ENCODE data around the gene CDC7.
"Not testable (repeated sequence)": the region's sequence is repeated elsewhere in the genome, so short reads cannot be mapped to it uniquely, and the experiment has no call there.

The CDC7 gene

GRCh38 chr1:91511386-91511785, 10.7 kb downstream of the CDC7 start:
- no peak for DNase-seq (ENCODE audit: low read depth)

GRCh38 chr1:91513160-91513559, 12.5 kb downstream of the CDC7 start:
- no peak for DNase-seq (ENCODE audit: low read depth)

DNA sequence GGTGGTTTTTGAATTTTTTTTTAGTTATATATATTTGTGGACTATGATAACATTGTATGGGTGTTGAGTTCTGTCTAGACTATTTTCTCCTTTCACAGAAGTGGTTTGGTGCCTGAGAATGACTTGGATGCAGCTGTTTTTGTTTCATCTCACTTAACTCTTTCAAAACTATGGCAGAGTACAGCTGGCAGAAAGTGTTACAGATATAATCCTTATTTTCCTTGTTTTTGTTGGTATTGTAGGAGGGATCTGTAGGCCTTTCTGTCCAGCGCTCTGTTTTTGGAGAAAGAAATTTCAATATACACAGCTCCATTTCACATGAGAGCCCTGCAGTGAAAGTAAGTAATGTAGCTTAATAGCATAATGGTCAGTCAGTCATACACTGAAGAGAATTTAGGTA, 13.1 kb downstream of the CDC7 start:
- DNase-seq (ENCODE audit: low read depth): no peak

GRCh38 chr1:91515994-91516393, 15.3 kb downstream of the CDC7 start:
- DNase-seq (ENCODE audit: low read depth): no peak

DNA sequence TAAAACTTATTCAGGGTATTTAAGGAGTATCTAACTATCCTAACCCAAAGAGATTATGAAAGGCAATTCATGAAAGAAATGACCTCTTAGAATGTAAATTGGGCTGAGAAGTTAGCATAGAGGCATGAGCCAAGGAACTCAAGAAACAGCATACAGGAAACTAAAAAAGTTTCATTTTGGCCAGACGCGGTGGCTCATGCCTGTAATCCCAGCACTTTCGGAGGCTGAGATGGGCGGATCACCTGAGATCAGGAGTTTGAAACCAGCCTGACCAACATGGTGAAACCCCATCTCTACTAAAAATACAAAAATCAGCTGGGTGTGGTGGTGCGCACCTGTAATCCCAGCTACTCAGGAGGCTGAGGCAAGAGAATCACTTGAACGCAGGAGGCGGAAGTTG, 16.0 kb downstream of the CDC7 start:
- DNase-seq (ENCODE audit: low read depth): not testable (repeated sequence)

GRCh38 chr1:91519167-91519566, 18.5 kb downstream of the CDC7 start:
- DNase-seq (ENCODE audit: low read depth): not testable (repeated sequence)

DNA sequence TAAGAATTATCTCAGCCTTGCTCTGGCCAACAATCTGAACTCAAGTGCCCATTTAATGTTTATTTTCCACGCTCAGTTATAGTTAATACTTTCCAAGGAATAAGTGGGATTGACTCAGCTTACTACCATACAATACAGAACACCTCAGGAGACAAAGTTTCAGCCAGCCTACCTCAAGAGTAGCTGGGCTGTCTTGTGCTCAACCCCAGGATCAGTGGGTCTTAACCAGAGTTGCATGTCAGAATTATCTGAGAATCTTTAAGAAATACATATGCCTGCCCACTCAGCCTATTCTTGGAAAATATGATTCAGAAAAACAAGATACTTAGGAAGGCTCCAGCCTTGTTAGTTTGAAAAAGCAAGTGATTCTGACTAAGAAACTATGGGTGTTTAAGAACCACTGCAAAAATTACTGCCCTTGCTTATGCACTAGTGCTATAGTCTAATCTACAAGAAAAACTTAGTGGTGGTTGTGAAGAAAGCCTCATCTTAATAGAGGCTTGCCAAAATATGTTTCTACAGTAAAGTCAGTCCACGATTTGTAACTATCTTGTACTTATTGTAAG, 20.4 kb downstream of the CDC7 start:
- DNase-seq (ENCODE audit: low read depth): no peak

- DNase-seq (ENCODE audit: low read depth): peak; percentile 37
Observed at GRCh38 chr1:91523482-91523881, 22.8 kb downstream of the CDC7 start.

- DNase-seq (ENCODE audit: low read depth): no peak
Observed at GRCh38 chr1:91526496-91526895, 25.8 kb downstream of the CDC7 start.

DNA sequence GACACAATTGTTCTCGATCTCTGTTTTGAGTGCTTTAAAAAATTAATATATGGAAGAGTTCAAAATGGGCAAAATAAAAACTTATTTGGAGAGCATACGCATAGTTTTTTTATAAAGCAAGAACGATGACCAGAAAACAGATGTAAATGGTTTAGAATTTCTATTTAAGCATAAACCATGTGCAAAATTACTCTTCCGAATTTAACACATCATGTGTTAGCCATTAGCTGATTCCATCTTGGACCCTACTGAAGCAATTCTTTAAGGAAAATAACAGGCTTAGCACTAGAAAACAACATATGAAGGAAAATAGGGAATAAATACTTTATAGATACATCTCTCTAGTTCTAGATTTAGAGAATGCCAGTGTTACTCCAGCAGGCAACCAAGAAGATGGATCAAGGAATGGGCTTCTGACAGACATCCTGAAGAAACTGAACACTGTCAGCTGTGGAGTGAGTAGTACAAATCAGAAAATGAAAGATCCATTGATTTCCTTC, 26.7 kb downstream of the CDC7 start:
- DNase-seq (ENCODE audit: low read depth): no peak

DNA sequence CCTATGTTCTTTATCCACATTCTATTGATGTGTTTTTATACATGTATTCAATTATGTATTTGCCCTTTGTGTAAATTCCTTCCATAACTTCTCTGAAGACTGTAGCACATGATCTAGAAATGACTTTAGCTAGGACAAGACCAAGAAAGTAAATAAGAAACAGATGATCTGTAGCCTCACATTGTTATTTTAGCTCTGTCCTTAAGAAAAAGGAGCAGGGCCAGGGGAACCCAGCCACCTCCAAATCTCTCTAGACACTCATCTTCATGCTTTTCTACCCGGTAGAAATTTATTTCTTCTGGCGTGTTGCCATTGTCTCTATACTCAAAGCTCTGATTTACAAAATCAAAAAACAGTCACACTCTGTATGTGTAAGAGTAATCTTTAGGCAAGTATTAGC, 27.1 kb downstream of the CDC7 start:
- DNase-seq (ENCODE audit: low read depth): no peak

GRCh38 chr1:91529856-91530255, 29.2 kb downstream of the CDC7 start:
- no peak for DNase-seq (ENCODE audit: low read depth)

DNA sequence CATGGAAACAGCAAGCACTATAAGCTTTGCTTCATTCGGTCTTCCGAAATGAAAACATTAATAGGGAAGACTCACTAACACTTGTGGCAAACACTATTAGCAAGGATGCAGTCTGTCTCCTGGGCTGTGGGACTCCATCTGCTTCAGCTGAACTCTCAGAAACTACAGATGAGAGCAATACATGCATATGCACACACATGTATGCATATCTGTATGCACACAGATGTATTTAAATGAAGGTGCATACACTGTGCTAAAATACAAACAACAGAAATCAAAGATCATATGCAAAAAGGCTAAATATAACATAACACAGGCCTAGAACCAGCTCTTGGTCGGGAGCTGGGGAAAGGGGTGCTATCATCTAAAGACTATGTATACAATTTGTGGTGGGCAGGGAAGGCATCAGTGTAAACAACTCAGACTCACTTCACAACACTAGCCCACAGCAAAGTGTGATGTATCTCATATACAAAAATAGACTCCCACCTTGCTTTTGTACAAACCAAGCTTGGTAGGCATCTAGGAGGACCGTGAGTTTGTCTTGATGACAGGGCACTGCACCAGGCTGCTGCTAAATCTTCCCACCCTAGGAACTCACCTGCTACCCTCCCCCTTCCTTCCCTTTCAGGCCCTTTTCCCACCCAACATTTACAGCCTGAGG, 32.8 kb downstream of the CDC7 start:
- DNase-seq (ENCODE audit: low read depth): no peak

DNA sequence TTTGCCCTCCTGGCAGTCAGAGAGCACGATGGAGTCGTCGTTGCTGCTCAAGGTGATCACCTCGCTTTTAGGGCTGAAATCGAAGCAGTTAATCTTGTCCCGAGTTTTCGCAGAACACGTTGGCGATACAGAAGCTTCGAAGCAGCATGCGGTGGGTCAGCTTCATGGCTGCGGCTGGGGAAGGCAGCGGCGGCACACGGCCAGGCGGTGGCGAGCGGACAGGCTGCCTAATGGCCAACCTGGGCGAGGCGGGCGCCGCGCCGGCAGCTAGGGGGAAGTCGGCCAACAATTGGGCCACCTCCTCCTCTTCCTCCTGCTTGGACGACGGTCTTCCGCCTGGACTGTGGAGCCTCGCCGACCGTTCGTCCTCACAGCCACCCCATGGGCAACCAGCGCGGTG, 34.8 kb downstream of the CDC7 start:
- DNase-seq (ENCODE audit: low read depth): no peak

GRCh38 chr1:91537281-91537986, 36.8 kb downstream of the CDC7 start:
- no peak for DNase-seq (ENCODE audit: low read depth)

GRCh38 chr1:91537987-91538304, 37.3 kb downstream of the CDC7 start:
- DNase-seq (ENCODE audit: low read depth): no peak

DNA sequence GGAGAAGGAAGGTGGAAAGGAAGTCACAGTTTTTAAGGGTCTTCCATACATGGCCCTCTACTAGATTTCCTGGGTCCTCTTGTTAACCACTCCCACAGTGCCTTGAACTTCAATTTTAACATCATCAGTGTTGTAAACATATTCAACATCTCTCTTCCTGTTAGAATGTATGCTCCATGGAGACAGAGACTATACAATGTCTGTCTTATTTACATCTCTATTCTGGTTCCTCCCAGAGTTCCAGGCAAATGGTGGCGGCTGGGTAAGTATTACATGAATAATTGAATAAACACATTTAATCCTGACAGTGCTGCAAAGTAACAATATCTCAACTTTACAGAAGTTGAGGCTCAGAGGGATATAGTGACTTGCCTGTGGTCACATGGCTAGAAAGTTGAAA, 40.3 kb downstream of the CDC7 start:
- no peak for DNase-seq (ENCODE audit: low read depth)

DNA sequence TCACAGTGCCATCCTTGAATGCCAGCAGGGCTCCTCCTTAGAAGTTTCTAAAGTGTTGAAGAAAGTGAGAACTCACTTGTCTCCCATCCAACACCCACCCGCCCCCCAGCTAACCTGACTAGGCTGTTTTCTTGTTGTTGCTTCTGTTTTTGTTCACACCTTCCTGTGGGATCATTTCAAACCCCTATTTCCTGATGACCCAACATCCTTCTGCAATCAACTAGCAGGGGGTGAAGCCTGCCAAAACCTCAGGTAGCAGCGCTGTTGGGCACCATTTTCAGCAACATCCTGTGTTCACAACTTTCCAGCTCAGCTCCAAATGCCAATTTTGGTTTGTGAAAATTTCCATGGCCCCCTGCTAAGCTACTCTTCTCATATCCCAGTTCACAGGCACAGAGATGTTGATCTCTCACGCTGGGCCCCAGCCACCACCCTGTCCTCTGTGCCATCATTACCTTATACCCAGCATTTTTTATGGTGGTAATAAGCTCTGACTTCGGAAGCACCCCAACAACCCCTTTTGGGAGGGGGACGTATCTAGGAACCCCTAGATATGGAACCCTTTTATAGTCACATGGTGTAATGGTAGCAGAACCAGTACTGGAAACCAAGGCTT, 41.4 kb downstream of the CDC7 start:
- no peak for DNase-seq (ENCODE audit: low read depth)

DNA sequence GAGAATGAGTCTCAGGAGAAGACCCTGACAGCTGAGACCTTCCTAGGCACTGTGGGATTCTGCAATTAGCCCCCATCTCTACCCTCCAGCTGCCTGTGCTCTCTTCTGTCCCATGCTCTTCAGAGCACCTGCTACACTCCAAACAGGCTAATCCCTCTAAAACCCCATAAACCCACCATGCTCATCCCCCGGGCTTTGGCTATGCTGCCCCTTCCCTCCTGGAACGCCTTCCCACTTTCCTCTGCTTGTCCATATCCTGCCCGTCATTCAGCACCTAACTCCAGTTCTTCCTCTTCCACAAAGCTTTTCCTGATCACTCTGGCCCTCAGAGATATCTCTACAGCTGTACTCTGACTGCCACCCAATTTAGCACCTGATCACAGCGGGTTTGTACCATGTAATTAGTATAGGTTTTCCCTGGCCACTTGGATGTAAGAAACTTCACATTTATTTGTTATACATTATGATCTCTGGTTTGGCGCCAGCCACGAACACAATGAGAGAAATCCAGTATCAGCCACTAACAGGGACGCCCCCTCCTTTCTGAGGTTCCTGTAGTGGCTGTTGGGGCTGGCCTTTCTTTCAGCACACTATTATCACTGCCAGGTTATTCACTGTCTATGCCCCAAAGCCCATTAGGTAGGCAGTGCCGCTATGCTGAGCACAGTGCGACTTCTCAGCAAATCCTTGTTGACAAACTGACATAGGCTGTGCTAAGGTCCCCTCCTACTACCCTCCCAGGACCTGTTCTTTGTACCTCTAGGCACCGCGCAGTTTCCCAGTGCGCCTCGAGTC, 45.1 kb downstream of the CDC7 start:
- DNase-seq (ENCODE audit: low read depth): no peak

GRCh38 chr1:91546301-91546581, 45.6 kb downstream of the CDC7 start:
- no peak for DNase-seq (ENCODE audit: low read depth)

- DNase-seq (ENCODE audit: low read depth): no peak
Observed at GRCh38 chr1:91546876-91547275, 46.2 kb downstream of the CDC7 start.

- no peak for DNase-seq (ENCODE audit: low read depth)
Observed at GRCh38 chr1:91548376-91549040, 47.9 kb downstream of the CDC7 start.
